GM23338 (cell line): ENCODE results near the gene PECR. TPM values are rescaled to one million over a fixed set of nuclear protein-coding genes. Genes with fewer than 3 reads are reported as not detected.

Experiments used
- ATAC-seq: fragments of 200-7000 bp; cut with Tn5 transposase; 3 replicates; pipeline ENCODE4 v1.9.1; 2020
- DNase-seq: peaks from one replicate; pipeline ENCODE4 v3.0.0-alpha.2; 2015; ENCODE audit warnings: low spot score
- H2AFZ ChIP-seq: fragments of 200-600 bp; sonication (generic); 2 replicates; pipeline ENCODE4 v1.8.0; 2016; ENCODE audit warnings: antibody characterized with exemption, mild to moderate bottlenecking, moderate library complexity
- H3F3A ChIP-seq: fragments of 200-600 bp; sonication (generic); replicated peaks from 2 replicates; pipeline ENCODE4 v1.8.0; 2017; ENCODE audit warnings: antibody characterized with exemption, mixed run types, low read depth
- H3K27ac ChIP-seq: fragments of 200-600 bp; sonication (generic); 2 replicates; pipeline ENCODE4 v1.6.1; 2016; ENCODE audit warnings: low read depth
- H3K27me3 ChIP-seq: fragments of 200-600 bp; sonication (generic); 2 replicates; pipeline ENCODE4 v1.8.0; 2016; ENCODE audit warnings: mild to moderate bottlenecking, mixed run types, moderate library complexity; ENCODE audit not compliant: insufficient read depth
- H3K36me3 ChIP-seq: fragments of 200-600 bp; sonication (generic); 2 replicates; pipeline ENCODE4 v1.8.0; 2016; ENCODE audit warnings: mild to moderate bottlenecking; ENCODE audit not compliant: insufficient read depth
- H3K4me1 ChIP-seq: fragments of 200-600 bp; sonication (generic); 2 replicates; pipeline ENCODE4 v1.8.0; 2016; ENCODE audit warnings: mild to moderate bottlenecking, moderate library complexity; ENCODE audit not compliant: insufficient read depth
- H3K4me2 ChIP-seq: fragments of 200-600 bp; sonication (generic); 2 replicates; pipeline ENCODE4 v1.7.1; 2017; ENCODE audit warnings: mixed run types
- H3K4me3 ChIP-seq: fragments of 200-600 bp; sonication (generic); 2 replicates; pipeline ENCODE4 v1.6.1; 2016; ENCODE audit warnings: mixed run types
- H3K79me2 ChIP-seq: fragments of 200-600 bp; sonication (generic); replicated peaks from 2 replicates; pipeline ENCODE4 v1.8.0; 2017; ENCODE audit warnings: mild to moderate bottlenecking; ENCODE audit not compliant: insufficient read depth
- H3K9me2 ChIP-seq: fragments of 200-600 bp; sonication (generic); 2 replicates; pipeline ENCODE4 v1.8.0; 2017; ENCODE audit not compliant: insufficient read depth
- H4K20me1 ChIP-seq: fragments of 200-600 bp; sonication (generic); replicated peaks from 2 replicates; pipeline ENCODE4 v1.8.0; 2017; ENCODE audit warnings: mild to moderate bottlenecking; ENCODE audit not compliant: insufficient read depth
- H3K27ac Mint-ChIP-seq: 2 replicates; pipeline ENCODE4 v1.8.0; 2020; ENCODE audit warnings: inconsistent platforms, mild to moderate bottlenecking, moderate library complexity, mixed read lengths
- H3K27me3 Mint-ChIP-seq: 3 replicates; pipeline ENCODE4 v1.8.0; 2022; ENCODE audit warnings: low read depth, mild to moderate bottlenecking, moderate library complexity, mixed read lengths, inconsistent platforms; ENCODE audit not compliant: insufficient read depth, poor library complexity
- H3K36me3 Mint-ChIP-seq: 3 replicates; pipeline ENCODE4 v1.8.0; 2021; ENCODE audit warnings: low read depth, mild to moderate bottlenecking, inconsistent platforms, moderate library complexity, mixed read lengths
- H3K4me1 Mint-ChIP-seq: 3 replicates; pipeline ENCODE4 v1.8.0; 2020; ENCODE audit warnings: mild to moderate bottlenecking, inconsistent platforms, mixed read lengths
- H3K4me3 Mint-ChIP-seq: 3 replicates; pipeline ENCODE4 v1.8.0; 2021; ENCODE audit warnings: moderate library complexity, mild to moderate bottlenecking, inconsistent platforms, mixed read lengths
- H3K9me3 Mint-ChIP-seq: 3 replicates; pipeline ENCODE4 v1.8.0; 2020; ENCODE audit warnings: moderate library complexity, mild to moderate bottlenecking, inconsistent platforms, mixed read lengths
- CTCF ChIP-seq, 2 experiments: fragments of 200-600 bp in 1 of 2; sonication (generic) in 1 of 2; conservative IDR thresholded peaks; 2 replicates each; pipeline versions ENCODE4 v1.5.1 to v1.6.1; 2016 to 2017; ENCODE audit warnings: antibody characterized with exemption in 2 of 2, low read depth in 2 of 2, mild to moderate bottlenecking in 2 of 2, moderate library complexity in 1 of 2
- EZH2 ChIP-seq: fragments of 200-600 bp; sonication (generic); IDR thresholded peaks from one replicate; pipeline ENCODE4 v1.8.0; 2017; ENCODE audit warnings: antibody characterized with exemption, mild to moderate bottlenecking, low read depth; ENCODE audit not compliant: unreplicated experiment
- NANOG ChIP-seq: IDR thresholded peaks from 2 replicates; pipeline ENCODE4 v1.6.1; 2016; ENCODE audit warnings: antibody characterized with exemption, borderline replicate concordance
- POLR2AphosphoS5 ChIP-seq: IDR thresholded peaks from 2 replicates; pipeline ENCODE4 v1.6.1; 2016; ENCODE audit warnings: antibody characterized with exemption, low read depth
- REST ChIP-seq: IDR thresholded peaks from one replicate; pipeline ENCODE4 v1.6.1; 2018; ENCODE audit warnings: antibody characterized with exemption; ENCODE audit not compliant: unreplicated experiment
- STAT1 ChIP-seq: IDR thresholded peaks from one replicate; pipeline ENCODE4 v1.6.1; 2016; ENCODE audit warnings: antibody characterized with exemption; ENCODE audit not compliant: unreplicated experiment
- ZNF114 ChIP-seq: fragments of 250-450 bp; sonication (Bioruptor Pico); IDR thresholded peaks from 2 replicates; pipeline ENCODE4 v1.5.0; 2020; ENCODE audit warnings: mild to moderate bottlenecking, moderate library complexity
- ZNF331 ChIP-seq: fragments of 250-450 bp; sonication (Bioruptor Pico); IDR thresholded peaks from 2 replicates; pipeline ENCODE4 v1.5.0; 2020; ENCODE audit warnings: low read depth, mild to moderate bottlenecking, moderate library complexity
- ZNF462 ChIP-seq: fragments of 250-450 bp; sonication (Bioruptor Pico); IDR thresholded peaks from 2 replicates; pipeline ENCODE4 v1.5.0; 2020; ENCODE audit warnings: mild to moderate bottlenecking, moderate library complexity
- polyA plus RNA-seq: library from polyadenylated mRNA; unstranded; fragments of >200 nt; fragmentation: Nextera tagmentation; extraction: Ambion mirVana; gene quantifications from 2 replicates; pipeline ENCODE4 v1.2.1, GENCODE V29; 2016
- total RNA-seq: library from RNA; depleted of rRNA; stranded (reverse); fragments of >200 nt; shearing (Covaris generic); gene quantifications from 2 replicates; pipeline ENCODE4 v1.2.3, GENCODE V29; 2014

PECR gene
- total and polyA plus RNA-seq, 2 experiments from 2014 or later: 12.1 to 15.5 TPM

GRCh38 chr2:216108967-216109921, 27.6 kb upstream of the PECR start, which contains the start of gene XRCC5 (continued):
- TF ChIP-seq ZNF462 (no peak), STAT1 (no peak)

- Mint-ChIP-seq H3K36me3 (peaks cover 42% of the 10 kb centered on the region), H3K4me3 (peak overlapping the region; percentile 100), H3K4me1 (peaks cover 43% of the 10 kb centered on the region), H3K27me3 (peaks cover 9% of the 10 kb centered on the region), H3K9me3 (no peaks in the 10 kb centered on the region), H3K27ac (peak overlapping the region; percentile 100)
- Histone ChIP-seq H3K4me1 (peaks cover 18% of the 10 kb centered on the region; the same call in 1 of the 2 replicates), H3K79me2 (peaks cover 39% of the 10 kb centered on the region), H4K20me1 (no peaks in the 10 kb centered on the region; the same call in 1 of the 2 replicates), H3F3A (peaks cover 29% of the 10 kb centered on the region), H3K27ac (peak overlapping the region; percentile 89), H3K4me2 (peak overlapping the region; percentile 72), H3K4me3 (peak overlapping the region; percentile 15), H2AFZ (no peak overlapping the region), H3K36me3 (peaks cover 29% of the 10 kb centered on the region), H3K9me2 (0 out of 2 replicates have a peak, but pooled peaks cover under 1% of the 10 kb centered on the region), H3K27me3 (no peaks in the 10 kb centered on the region)
- DNase-seq: peak; percentile 53
- peak; percentile 20 for ATAC-seq
- no peak for TF ChIP-seq POLR2AphosphoS5
- no peak for TF ChIP-seq NANOG
- no peak for TF ChIP-seq EZH2
- no peak for TF ChIP-seq ZNF331 (CRISPR knock-in tag)
- no peak for TF ChIP-seq STAT1
- no peak for TF ChIP-seq REST
- TF ChIP-seq CTCF (conservative IDR thresholded peaks at IDR 0.05; ENCODE audit: low read depth in 2 of 2): no peak
- no peak for TF ChIP-seq ZNF114 (CRISPR knock-in tag)
Observed at GRCh38 chr2:216108310-216108966, 26.8 kb upstream of the PECR start.
